K562 (cell line): ENCODE measurements around the gene HYCC2. TPM values are rescaled to one million over a fixed set of nuclear protein-coding genes. Genes with fewer than 3 reads are reported as not detected.

Source experiments
- ATAC-seq: fragments of 200-7000 bp; cut with Tn5 transposase; 3 replicates; pipeline ENCODE4 v1.9.1; 2020; ENCODE audit warnings: moderate library complexity
- BruUV-seq: library from RNA; stranded (reverse); fragments of 400-500 nt; replicated peaks from 2 replicates; lab custom pipeline; 2021; lab: Mats Ljungman, UMichigan
- CTCF ChIA-PET: fragments of 300-600 bp; formaldehyde crosslinking; extraction: SDS; loops from one replicate; lab custom pipeline; 2021; ENCODE audit warnings: low intra/inter-chr PET ratio; lab: Yijun Ruan, JAX
- POLR2A ChIA-PET: fragments of 300-600, 350-650 bp; sonication (Branson Sonifier 250); formaldehyde crosslinking; extraction: SDS; loops from one replicate; lab custom pipeline; 2021; ENCODE audit warnings: antibody characterized with exemption, inconsistent platforms; lab: Yijun Ruan, JAX
- DNase-seq, 4 experiments: peaks; one replicate each; pipeline versions ENCODE4 v3.0.0 to v3.0.0-alpha.2; 2011 to 2018; ENCODE audit warnings: low spot score in 3 of 4, mixed read lengths in 3 of 4; ENCODE audit errors: extremely low read depth in 1 of 4
- FAIRE-seq: peaks from 2 replicates; lab custom pipeline; 2011; peaks lifted over from hg19 to GRCh38; lab: Jason Lieb, UNC
- H2AFZ ChIP-seq: 2 replicates; pipeline ENCODE4 v1.6.0; 2011; ENCODE audit warnings: low read depth, low read length, control low read depth, inconsistent platforms
- H3K27ac ChIP-seq: fragments of 200-600 bp; 3 replicates; pipeline ENCODE4 v1.8.0; 2011; ENCODE audit warnings: low read depth, mild to moderate bottlenecking, control low read depth, inconsistent platforms, low read length, moderate library complexity, mixed read lengths; ENCODE audit errors: extremely low read depth
- H3K27me3 ChIP-seq, 2 experiments: fragments of 300-600 bp in 1 of 2; 2 replicates in 1 of 2; 3 replicates in 1 of 2; pipeline versions ENCODE4 v1.6.0 to v1.8.0; 2011; ENCODE audit warnings: inconsistent platforms in 2 of 2, low read length in 2 of 2, mild to moderate bottlenecking in 1 of 2, mixed read lengths in 1 of 2, moderate library complexity in 1 of 2; ENCODE audit not compliant: control insufficient read depth in 2 of 2, insufficient read depth in 2 of 2
- H3K36me3 ChIP-seq: fragments of 300-600 bp; 3 replicates; pipeline ENCODE4 v1.8.0; 2011; ENCODE audit warnings: mild to moderate bottlenecking, low read length, inconsistent platforms; ENCODE audit not compliant: control insufficient read depth, insufficient read depth
- H3K4me1 ChIP-seq, 2 experiments: fragments of 200-600 bp in 1 of 2; replicated peaks in 1 of 2; 2 replicates in 1 of 2; 3 replicates in 1 of 2; pipeline versions ENCODE4 v1.5.1 to v1.8.0; 2011; ENCODE audit warnings: inconsistent platforms in 2 of 2, low read length in 2 of 2, mild to moderate bottlenecking in 1 of 2, mixed read lengths in 1 of 2, moderate library complexity in 1 of 2; ENCODE audit not compliant: control insufficient read depth in 2 of 2, insufficient read depth in 2 of 2
- H3K4me2 ChIP-seq: 2 replicates; pipeline ENCODE4 v1.6.1; 2011; ENCODE audit warnings: low read length, control low read depth, inconsistent platforms, mixed read lengths; ENCODE audit not compliant: insufficient read depth
- H3K4me3 ChIP-seq: fragments of 200-600 bp; sonication (generic), shearing (Covaris generic); 2 replicates; pipeline ENCODE4 v1.5.1; 2016; ENCODE audit warnings: control low read depth, inconsistent platforms
- H3K79me2 ChIP-seq: fragments of 200-600 bp; 3 replicates; pipeline ENCODE4 v1.8.0; 2011; ENCODE audit warnings: low read length, inconsistent platforms; ENCODE audit not compliant: control insufficient read depth, insufficient read depth
- H3K9ac ChIP-seq, 2 experiments: 2 replicates each; pipeline versions ENCODE4 v1.6.0 to v1.6.1; 2011; ENCODE audit warnings: low read depth in 2 of 2, low read length in 2 of 2, control low read depth in 1 of 2, inconsistent platforms in 1 of 2, mild to moderate bottlenecking in 1 of 2, mixed read lengths in 1 of 2; ENCODE audit not compliant: insufficient read depth in 1 of 2
- H3K9me1 ChIP-seq: one replicate; pipeline ENCODE4 v1.6.0; 2011; ENCODE audit warnings: inconsistent platforms, mild to moderate bottlenecking, low read length, moderate library complexity; ENCODE audit not compliant: control insufficient read depth, insufficient read depth
- H3K9me3 ChIP-seq: replicated peaks from 2 replicates; pipeline ENCODE4 v1.5.1; 2011; ENCODE audit warnings: low read depth, low read length, inconsistent platforms; ENCODE audit not compliant: control insufficient read depth, insufficient read depth
- H4K20me1 ChIP-seq: replicated peaks from 2 replicates; pipeline ENCODE4 v1.6.1; 2011; ENCODE audit warnings: low read length, inconsistent platforms, mixed read lengths; ENCODE audit not compliant: control insufficient read depth, insufficient read depth
- CBX1 ChIP-seq: sonication (generic); IDR thresholded peaks from 2 replicates; pipeline ENCODE4 v1.6.1; 2016; ENCODE audit warnings: antibody characterized with exemption, low read depth, mild to moderate bottlenecking
- CHCHD3 ChIP-seq: fragments of 250-450 bp; sonication (Bioruptor Pico); IDR thresholded peaks from 2 replicates; pipeline ENCODE4 v2.1.2; 2022; ENCODE audit warnings: mild to moderate bottlenecking
- E4F1 ChIP-seq: fragments of 250-450 bp; sonication (Bioruptor Pico); IDR thresholded peaks from 2 replicates; pipeline ENCODE4 v1.5.0; 2021; ENCODE audit warnings: mild to moderate bottlenecking, borderline replicate concordance
- ETV6 ChIP-seq, 3 experiments: fragments of 150-350 bp in 1 of 3; sonication (generic) in 1 of 3; formaldehyde crosslinking in 1 of 3; IDR thresholded peaks; 2 replicates each; pipeline versions ENCODE4 v1.6.1 to v1.8.0; 2014 to 2022; ENCODE audit warnings: borderline replicate concordance in 2 of 3, low read depth in 2 of 3, antibody characterized with exemption in 1 of 3, low read length in 1 of 3, mild to moderate bottlenecking in 1 of 3, missing genetic modification reagents in 1 of 3
- FOXA1 ChIP-seq: fragments of 450-650 bp; IDR thresholded peaks from 2 replicates; pipeline ENCODE4 v1.6.1; 2016; ENCODE audit warnings: mild to moderate bottlenecking, borderline replicate concordance
- FOXO4 ChIP-seq: fragments of 450-650 bp; formaldehyde crosslinking; IDR thresholded peaks from 2 replicates; pipeline ENCODE4 v1.4.0; 2020; ENCODE audit warnings: mild to moderate bottlenecking, moderate library complexity
- MCM2 ChIP-seq: fragments of 450-650 bp; IDR thresholded peaks from 2 replicates; pipeline ENCODE4 v1.6.1; 2017; ENCODE audit warnings: low read depth, mild to moderate bottlenecking
- NCOA4 ChIP-seq: fragments of 450-650 bp; IDR thresholded peaks from 2 replicates; pipeline ENCODE4 v1.6.1; 2018; ENCODE audit warnings: mild to moderate bottlenecking; ENCODE audit not compliant: partially characterized antibody
- PRDM10 ChIP-seq: fragments of 450-650 bp; IDR thresholded peaks from 2 replicates; pipeline ENCODE4 v1.6.1; 2018; ENCODE audit not compliant: partially characterized antibody
- RBM25 ChIP-seq: fragments of 200-400 bp; formaldehyde crosslinking; IDR thresholded peaks from 2 replicates; pipeline ENCODE4 v1.6.1; 2018; ENCODE audit warnings: low read length, low read depth, moderate library complexity; ENCODE audit not compliant: severe bottlenecking
- SIRT6 ChIP-seq: IDR thresholded peaks from one replicate; pipeline ENCODE4 v1.6.1; 2012; ENCODE audit warnings: low read depth, mild to moderate bottlenecking, control low read depth, inconsistent platforms, low read length, moderate library complexity
- SMAD4 ChIP-seq: fragments of 250-450 bp; sonication (Bioruptor Pico); conservative IDR thresholded peaks from 2 replicates; pipeline ENCODE4 v1.8.0; 2021; ENCODE audit warnings: inconsistent platforms, mild to moderate bottlenecking, moderate library complexity
- ZBED1 ChIP-seq: IDR thresholded peaks from 2 replicates; pipeline ENCODE4 v1.6.1; 2014
- ZBTB26 ChIP-seq: fragments of 450-650 bp; formaldehyde crosslinking; IDR thresholded peaks from 2 replicates; pipeline ENCODE4 v1.4.0; 2022; ENCODE audit warnings: missing genetic modification characterization
- WGBS: fragments of 100-300 bp; shearing (Covaris generic); methylation state at CpG from one replicate; pipeline ENCODE4 v1.1.6; 2016; ENCODE audit warnings: low coverage, mixed read lengths; ENCODE audit not compliant: insufficient coverage; ENCODE audit errors: missing lambda C conversion rate; 5-methylcytosine and 5-hydroxymethylcytosine counted together
- in situ Hi-C: fragments of 300-500 bp; cut with MboI; formaldehyde crosslinking; loops from 4 replicates; pipeline ENCODE4 v1.15.0; 2018; ENCODE audit warnings: inconsistent platforms, mixed read lengths
- intact Hi-C: fragments of 100-400 bp; cut with micrococcal nuclease; formaldehyde crosslinking; loops from 2 replicates; pipeline ENCODE4 v1.14.2; 2022
- polyA plus RNA-seq, 8 experiments: library from polyadenylated mRNA; depleted of rRNA in 4 of 8; stranded (reverse) in 5 of 8; unstranded in 3 of 8; fragments of >200 nt; fragmentation: Nextera tagmentation in 2 of 8; fragmentation: Illumina TruSeq in 1 of 8; extraction: Ambion mirVana in 2 of 8; extraction: Trizol in 1 of 8; gene quantifications; 2 replicates each; pipeline versions ENCODE4 v1.2.1 to v1.2.3, GENCODE V29; 2011 to 2014; ENCODE audit warnings: inconsistent platforms in 1 of 8, missing spikeins in 1 of 8
- total RNA-seq, 7 experiments: library from RNA; depleted of rRNA in 6 of 7; stranded (reverse); fragments of >200 nt in 6 of 7; fragmentation: Illumina TruSeq in 2 of 7; extraction: Trizol in 2 of 7; gene quantifications; 2 replicates each; pipeline versions ENCODE4 v1.2.1 to v1.2.3, GENCODE V29; 2011 to 2021; ENCODE audit warnings: low replicate concordance in 1 of 7

Gene HYCC2
- total and polyA plus RNA-seq, 9 of the 15 experiments (the other 6 are each of a cell fraction or from before 2014, with no cell fraction given) = 5.4 to 20.0 (median 9.8) TPM

GRCh38 chr2:201084863-201085262 lies 13.4 kb upstream of the HYCC2 start:
- no peak overlapping the region for H3K27ac ChIP-seq
- H3K4me1 ChIP-seq = peaks cover 0 to 4% of the 10 kb centered on the region in 2 experiments; a peak in 2 of 5 replicates
- 49% methylated on average over 2 of the region's 2 CpGs for WGBS
- peaks cover 38% of the 10 kb centered on the region; the same call in 1 of the 3 replicates for H3K36me3 ChIP-seq
- no peaks in the 10 kb centered on the region for H4K20me1 ChIP-seq
- no peak for DNase-seq
- ATAC-seq = no peak
- CTCF ChIA-PET = no interaction called here
- no peak overlapping the region for H3K9ac ChIP-seq
- no peaks in the 10 kb centered on the region for H3K27me3 ChIP-seq
- BruUV-seq = no TSS peak
- in situ Hi-C loops = no loop called here
- H3K4me3 ChIP-seq = no peak overlapping the region
- H3K9me1 ChIP-seq = no peaks in the 10 kb centered on the region
- FAIRE-seq = no peak
- H3K9me3 ChIP-seq = no peaks in the 10 kb centered on the region
- H3K4me2 ChIP-seq = no peak overlapping the region
- POLR2A ChIA-PET = no interaction called here
- H2AFZ ChIP-seq = no peak overlapping the region
- intact Hi-C loops = no loop called here
- peaks cover 8% of the 10 kb centered on the region for H3K79me2 ChIP-seq
- TF ChIP-seq FOXO4 = no peak
- no peak for TF ChIP-seq SMAD4 (CRISPR knock-in tag)
- no peak for TF ChIP-seq NCOA4
- no peak for TF ChIP-seq CHCHD3 (CRISPR knock-in tag)
- TF ChIP-seq CBX1 = no peak
- no peak for TF ChIP-seq FOXA1
- TF ChIP-seq RBM25 = no peak
- no peak for TF ChIP-seq SIRT6
- no peak for TF ChIP-seq ZBTB26 (CRISPR knock-in tag)
- TF ChIP-seq ZBED1 = no peak
- no peak for TF ChIP-seq E4F1
- TF ChIP-seq MCM2 = no peak
- no peak for TF ChIP-seq PRDM10
- TF ChIP-seq ETV6 (IDR thresholded peaks at IDR 0.05; ENCODE audit: borderline replicate concordance in 1 of 2, low read depth in 2 of 2, low read length in 1 of 2) = no peak
- no peak for TF ChIP-seq ETV6 (CRISPR knock-in tag; IDR thresholded peaks at IDR 0.05; ENCODE audit: borderline replicate concordance)
